Cardiac septum (tissue), 1 donor: ENCODE measurements around the gene SLC8B1. TPM values are rescaled to one million over a fixed set of nuclear protein-coding genes. Genes with fewer than 3 reads are reported as not detected.

Experiments used
- DNase-seq: peaks from one replicate; pipeline ENCODE4 v3.0.0-alpha.2; 2020; ENCODE audit warnings: low spot score
- intact Hi-C: fragments of 100-400 bp; cut with DNase I; formaldehyde crosslinking; loops from one replicate; pipeline ENCODE4 v1.14.0; 2022
- total RNA-seq: library from RNA; stranded (reverse); fragmentation: NEBNext Ultra II Directional; extraction: Animal tissue kit (Norgen Biotek cat#: 25700); gene quantifications from one replicate; pipeline ENCODE4 v1.2.1, GENCODE V29; 2021
- donor health status: DM: no; HTN: no; CAD: no.

The SLC8B1 gene
- total RNA-seq, 1 donor from 2014 or later = 11.0 TPM

GRCh38 chr12:113278633-113279032, 56.3 kb downstream of the SLC8B1 start:
- intact Hi-C loops = no loop called here
- no peak for DNase-seq

GRCh38 chr12:113278141-113278540, 56.8 kb downstream of the SLC8B1 start:
- intact Hi-C loops = no loop called here
- DNase-seq = no peak

- intact Hi-C loops = no loop called here
- no peak for DNase-seq
These were observed 57.4 kb downstream of the SLC8B1 start for GRCh38 chr12:113277511-113277910.

GRCh38 chr12:113276946-113277500, 57.9 kb downstream of the SLC8B1 start:
- no peak for DNase-seq
- intact Hi-C loops = no loop called here

GRCh38 chr12:113276306-113276705, 58.6 kb downstream of the SLC8B1 start:
- intact Hi-C loops = no loop called here
- no peak for DNase-seq

- DNase-seq = no peak
- intact Hi-C loops = loop anchor here (5.0 kb wide), 2 partner anchors 38 to 78 kb away; no protein-coding TSS in a partner anchor
These were observed 60.1 kb downstream of the SLC8B1 start for GRCh38 chr12:113274848-113275247.

- DNase-seq = no peak
- intact Hi-C loops = loop anchor here (5.0 kb wide), 2 partner anchors 36 to 76 kb away; no protein-coding TSS in a partner anchor
These were observed 61.7 kb downstream of the SLC8B1 start for GRCh38 chr12:113273053-113273725.

GRCh38 chr12:113271853-113272561, 62.9 kb downstream of the SLC8B1 start:
- peak; percentile 88 for DNase-seq
- intact Hi-C loops = loop anchor here (1.0 to 5.0 kb wide), 3 partner anchors 13 to 75 kb away; no protein-coding TSS in a partner anchor

- intact Hi-C loops = loop anchor here (5.0 kb wide), 2 partner anchors 34 to 74 kb away; no protein-coding TSS in a partner anchor
These were observed 63.5 kb downstream of the SLC8B1 start for GRCh38 chr12:113271466-113271852.

GRCh38 chr12:113270709-113271009, 64.2 kb downstream of the SLC8B1 start:
- DNase-seq = no peak
- intact Hi-C loops = loop anchor here (5.0 kb wide), 2 partner anchors 33 to 73 kb away; no protein-coding TSS in a partner anchor

More at GRCh38 chr12:113271466-113271852, 63.5 kb downstream of the SLC8B1 start:
- no peak for DNase-seq

- intact Hi-C loops = no loop called here
- DNase-seq = no peak
These were observed 65.5 kb downstream of the SLC8B1 start for GRCh38 chr12:113269257-113269943.

GRCh38 chr12:113268621-113269020, 66.3 kb downstream of the SLC8B1 start:
- intact Hi-C loops = no loop called here
- DNase-seq = no peak

- intact Hi-C loops = no loop called here
- DNase-seq = no peak
These were observed 66.8 kb downstream of the SLC8B1 start for GRCh38 chr12:113268136-113268535.

GRCh38 chr12:113267621-113268020, 67.3 kb downstream of the SLC8B1 start:
- intact Hi-C loops = no loop called here
- DNase-seq = no peak

- intact Hi-C loops = no loop called here
- no peak for DNase-seq
These were observed 68.6 kb downstream of the SLC8B1 start for GRCh38 chr12:113266106-113266895.

GRCh38 chr12:113263431-113263963, 71.4 kb downstream of the SLC8B1 start:
- intact Hi-C loops = no loop called here

GRCh38 chr12:113262710-113263109, 72.2 kb downstream of the SLC8B1 start:
- intact Hi-C loops = no loop called here

More at GRCh38 chr12:113263431-113263963, 71.4 kb downstream of the SLC8B1 start:
- DNase-seq = no peak

GRCh38 chr12:113261847-113262470, 73.0 kb downstream of the SLC8B1 start:
- no peak for DNase-seq
- intact Hi-C loops = no loop called here

More at GRCh38 chr12:113262710-113263109, 72.2 kb downstream of the SLC8B1 start:
- DNase-seq = no peak
